T-helper 1 cell treated with Interleukin-12 subunit alpha and Interleukin-12 subunit beta and Interleukin-4 antibody, amounts not matched to agents 30 μg/mL and 1 μg/mL, for 36 hours (primary cell): ENCODE results near the gene VWC2L.

ENCODE experiments used
- H3K27ac Mint-ChIP-seq: one replicate; pipeline ENCODE4 v1.8.0; 2021; ENCODE audit warnings: mild to moderate bottlenecking, mixed read lengths
- H3K27me3 Mint-ChIP-seq: one replicate; pipeline ENCODE4 v1.8.0; 2021; ENCODE audit warnings: low read depth, mixed read lengths
- H3K36me3 Mint-ChIP-seq: one replicate; pipeline ENCODE4 v1.8.0; 2021; ENCODE audit warnings: low read depth, mixed read lengths
- H3K4me1 Mint-ChIP-seq: one replicate; pipeline ENCODE4 v1.8.0; 2021; ENCODE audit warnings: low read depth, mixed read lengths
- H3K4me3 Mint-ChIP-seq: one replicate; pipeline ENCODE4 v1.8.0; 2021; ENCODE audit warnings: mild to moderate bottlenecking, moderate library complexity, mixed read lengths
- H3K9me3 Mint-ChIP-seq: one replicate; pipeline ENCODE4 v1.8.0; 2021; ENCODE audit warnings: mixed read lengths

VWC2L gene

GRCh38 chr2:214628091-214628490 is 217.2 kb downstream of the VWC2L start:
- no peaks in the 10 kb centered on the region for H3K27me3 Mint-ChIP-seq
- H3K4me3 Mint-ChIP-seq: no peak overlapping the region
- H3K36me3 Mint-ChIP-seq: no peaks in the 10 kb centered on the region
- no peak overlapping the region for H3K27ac Mint-ChIP-seq
- H3K9me3 Mint-ChIP-seq: no peaks in the 10 kb centered on the region
- no peaks in the 10 kb centered on the region for H3K4me1 Mint-ChIP-seq
